Stimulated activated CD8-positive, alpha-beta memory T cell treated with anti-CD3 and anti-CD28 coated beads, Interleukin-12 subunit alpha, Interleukin-12 subunit beta, amount 100 ng/mL, for 24 hours (primary cell): ENCODE measurements around the gene RHOG.
A peak's percentile ranks its signal among the peaks of the same experiment; 100 is the strongest.

Experiments used
- DNase-seq: peaks from one replicate; pipeline ENCODE4 v3.0.0-alpha.2; 2020; ENCODE audit errors: extremely low read depth

Gene RHOG

DNA sequence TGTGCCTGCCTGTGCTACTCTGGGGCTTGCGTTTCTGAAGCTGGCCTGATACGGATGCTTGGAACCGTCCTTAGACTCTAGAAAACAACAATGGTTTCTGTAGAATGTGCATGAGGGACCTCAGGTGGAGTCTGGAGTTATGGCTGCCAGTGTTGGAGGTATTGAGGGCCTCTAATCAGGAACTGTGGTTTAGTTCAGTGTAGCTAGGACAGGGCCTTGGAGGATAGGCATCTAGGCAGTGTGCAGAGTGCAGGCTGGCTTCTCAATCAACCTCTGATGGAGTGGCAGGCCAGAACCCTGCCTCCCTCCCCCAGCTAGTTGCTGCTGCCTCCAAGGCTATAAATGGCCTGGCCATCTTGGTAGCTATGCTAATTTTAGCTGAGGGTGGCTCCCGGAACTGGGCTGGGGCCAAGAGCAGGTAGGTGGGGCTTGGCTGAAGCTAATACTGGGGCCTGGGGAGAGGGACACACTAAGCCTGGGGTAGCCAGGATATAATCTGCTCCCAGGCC lies 18.7 kb upstream of the RHOG start:
- no peak for DNase-seq

DNA sequence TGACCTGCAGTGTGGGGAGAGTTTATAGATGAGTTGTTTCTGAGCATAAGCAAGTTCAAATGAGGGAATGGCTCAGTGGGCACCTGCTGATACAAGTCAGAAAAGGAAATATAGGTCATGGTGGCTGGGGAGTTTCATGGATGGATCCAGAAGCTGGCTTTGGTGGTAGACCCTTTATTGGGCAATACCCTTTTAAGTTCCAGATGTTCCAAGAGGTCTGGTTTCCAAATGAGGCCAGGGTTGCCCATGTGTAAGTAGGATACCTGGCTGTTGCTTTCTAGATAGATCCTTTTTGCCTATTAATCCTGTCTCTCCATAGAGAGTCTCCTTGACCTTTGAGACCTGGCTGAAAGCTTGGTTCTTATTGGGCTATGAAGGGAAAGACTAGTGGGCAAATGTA lies 16.9 kb upstream of the RHOG start:
- no peak for DNase-seq

DNA sequence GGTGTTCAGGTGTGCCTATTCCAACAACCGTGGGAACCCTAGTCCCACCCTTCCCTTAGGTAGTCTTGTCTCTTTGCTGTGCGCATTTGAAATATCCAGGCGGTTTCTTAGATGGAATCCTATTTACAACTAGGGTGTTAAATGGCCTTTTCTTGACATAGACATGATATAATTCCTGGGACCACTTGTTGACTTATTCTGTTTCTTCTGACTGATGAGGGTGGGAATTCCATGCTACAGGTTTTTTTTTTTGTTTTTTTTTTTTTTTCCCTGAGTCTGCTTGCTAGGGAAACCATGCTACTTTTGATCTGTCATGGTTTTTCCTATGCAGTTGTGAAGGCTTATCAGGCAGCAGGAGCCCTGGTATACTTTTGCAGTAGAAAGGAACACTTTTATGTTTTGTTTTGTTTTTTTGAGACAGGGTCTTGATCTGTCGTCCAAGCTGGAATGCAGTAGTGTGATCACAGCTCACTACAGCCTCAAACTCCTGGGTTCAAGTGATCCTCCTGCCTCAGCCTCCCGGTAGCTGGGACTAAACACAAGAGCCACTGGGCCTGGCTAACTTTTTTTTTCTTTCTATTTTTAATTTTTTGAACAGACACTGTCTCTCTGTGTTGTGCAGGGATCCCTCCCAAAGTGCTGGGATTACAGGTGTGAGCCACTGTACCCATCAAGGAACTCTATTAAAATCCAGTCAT lies 16.2 kb upstream of the RHOG start:
- no peak for DNase-seq

DNA sequence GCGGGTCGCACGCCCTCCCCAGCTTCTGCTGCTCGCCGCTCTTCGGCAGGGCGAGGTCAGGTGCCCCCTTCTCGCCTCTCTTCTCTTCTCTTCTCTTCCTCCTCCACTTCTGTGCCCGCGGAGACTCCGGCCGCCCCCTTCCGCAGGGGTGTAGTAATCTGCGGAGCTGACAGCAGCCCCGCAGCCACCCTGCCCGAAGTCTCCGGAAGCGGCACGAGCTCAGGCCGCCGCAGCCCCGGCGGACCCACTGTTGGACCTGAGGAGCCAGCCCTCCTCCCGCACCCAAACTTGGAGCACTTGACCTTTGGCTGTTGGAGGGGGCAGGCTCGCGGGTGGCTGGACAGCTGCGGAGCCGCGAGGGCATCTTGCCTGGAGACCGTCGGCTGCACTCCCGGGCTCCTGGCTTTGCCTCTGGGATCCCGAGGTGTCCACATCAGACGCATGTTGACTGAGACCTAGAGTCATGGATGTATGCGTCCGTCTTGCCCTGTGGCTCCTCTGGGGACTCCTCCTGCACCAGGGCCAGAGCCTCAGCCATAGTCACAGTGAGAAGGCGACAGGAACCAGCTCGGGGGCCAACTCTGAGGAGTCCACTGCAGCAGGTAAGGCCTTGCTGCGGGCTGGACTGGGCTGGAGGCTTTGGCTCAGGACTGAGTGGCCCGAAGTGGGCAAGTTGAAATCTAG lies 15.2 kb upstream of the RHOG start:
- DNase-seq = no peak

DNA sequence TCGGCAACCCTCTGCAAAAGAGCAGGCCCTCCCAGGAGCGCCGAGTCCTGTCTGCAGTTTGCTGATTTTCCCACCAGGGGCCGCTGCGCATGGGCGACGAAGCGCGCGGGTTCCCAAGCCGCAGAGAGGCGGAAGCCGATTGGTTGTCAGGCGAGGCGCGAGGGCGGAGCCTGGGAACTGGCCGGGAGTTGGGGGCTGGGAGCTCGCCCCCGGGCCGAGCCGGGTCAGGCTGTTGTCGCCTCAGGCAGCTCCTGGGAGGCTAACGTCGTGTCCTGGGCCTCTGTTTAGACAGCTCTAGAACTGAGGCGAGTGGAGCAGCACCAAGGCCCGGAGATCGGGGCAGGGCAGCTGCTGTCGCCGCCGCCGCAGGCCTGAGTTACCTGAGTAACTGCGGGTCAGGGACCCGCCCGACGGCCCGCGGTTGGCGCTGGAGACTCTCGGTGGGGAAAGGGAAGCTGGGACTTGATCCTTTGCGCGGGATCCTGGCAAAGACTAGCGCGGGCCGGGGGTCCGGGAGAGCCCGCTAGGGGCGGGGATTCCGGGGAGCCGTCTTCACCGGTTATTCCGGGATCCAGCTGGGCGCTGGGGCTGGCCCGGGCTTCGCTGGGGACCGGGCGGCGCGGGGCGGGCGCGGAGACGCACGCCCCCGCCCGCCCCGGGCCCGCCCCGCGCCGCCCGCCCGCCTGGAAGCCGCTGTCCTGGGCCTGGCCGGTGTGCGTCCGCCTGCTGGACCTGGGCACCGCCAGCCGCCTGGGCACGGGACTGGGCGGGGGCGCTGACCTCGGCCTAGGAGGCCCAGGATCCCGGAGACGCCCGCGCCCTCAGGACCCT lies 14.4 kb upstream of the RHOG start, which contains the start of gene STIM1:
Gene STIM1, plus strand, starts transcription at position 688 of the 831 bp plus-strand sequence. CDS start 607 bp downstream, outside the sequence.
- peak; percentile 90 for DNase-seq

DNA sequence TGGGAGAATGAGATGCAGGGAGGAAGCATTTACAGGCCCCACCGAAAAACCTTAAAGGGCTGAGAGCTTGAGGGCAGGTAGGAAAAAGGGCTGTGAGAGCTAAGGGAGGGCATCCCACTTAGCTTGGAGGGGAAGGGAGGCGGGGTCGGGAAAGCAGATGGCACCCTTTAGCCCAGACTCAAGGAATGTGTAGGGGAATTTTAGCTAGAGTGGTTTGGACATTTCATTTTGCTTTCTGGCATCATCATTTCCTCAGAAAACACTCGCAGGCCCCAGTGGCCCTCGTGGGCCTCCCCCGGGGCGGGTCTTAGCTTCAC lies 13.9 kb upstream of the RHOG start:
- no peak for DNase-seq

DNA sequence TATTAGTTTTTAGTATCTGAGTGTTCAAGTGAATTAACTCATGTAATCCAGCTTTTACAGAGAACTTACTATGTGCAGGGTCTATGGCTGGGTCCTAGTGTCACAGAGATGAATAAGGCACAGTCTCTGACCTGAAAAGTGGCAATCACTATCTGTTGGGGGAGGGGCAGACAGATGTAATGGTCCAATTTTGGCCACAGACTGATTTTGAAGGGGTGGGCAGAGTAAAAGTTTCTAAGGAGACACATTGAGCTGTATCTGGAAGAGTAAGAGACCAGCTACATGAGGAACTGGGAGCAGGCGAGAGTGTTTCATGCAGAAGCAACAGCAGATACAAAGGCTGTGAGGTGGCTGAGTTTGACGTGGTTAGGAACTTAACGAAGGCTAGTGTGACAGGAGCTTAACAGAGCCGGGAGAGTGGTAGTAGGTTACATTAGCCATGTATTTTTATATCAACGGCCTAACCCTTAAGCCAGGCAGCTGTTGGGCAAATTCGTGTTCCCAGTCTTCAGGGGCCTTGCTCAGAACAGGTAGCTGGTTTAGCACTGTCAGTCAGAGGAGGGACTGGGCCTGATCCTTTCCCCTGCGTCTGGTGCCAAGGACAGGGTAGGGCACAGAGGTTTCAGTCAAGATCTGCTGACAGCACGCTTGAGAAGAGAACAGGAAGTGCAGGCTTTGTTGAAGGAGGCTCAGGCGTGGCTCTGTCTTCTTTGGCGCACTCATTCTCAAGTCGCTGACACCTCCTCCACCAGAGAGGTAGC lies 13.3 kb upstream of the RHOG start:
- DNase-seq = no peak

DNA sequence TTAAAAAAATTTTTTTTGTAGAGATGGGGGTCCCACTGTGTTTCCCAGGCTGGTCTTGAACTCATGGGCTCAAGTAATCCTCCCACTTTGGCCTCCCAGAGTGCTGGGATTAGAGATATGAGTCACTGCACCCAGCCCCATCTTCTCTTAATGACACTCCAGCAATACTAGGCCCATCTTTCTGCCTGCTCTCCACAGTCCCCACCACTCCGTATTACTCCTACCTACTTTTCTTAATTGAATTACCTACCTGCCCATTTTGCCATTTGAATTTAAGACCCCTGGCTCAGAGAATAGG lies 12.7 kb upstream of the RHOG start:
- DNase-seq = no peak

DNA sequence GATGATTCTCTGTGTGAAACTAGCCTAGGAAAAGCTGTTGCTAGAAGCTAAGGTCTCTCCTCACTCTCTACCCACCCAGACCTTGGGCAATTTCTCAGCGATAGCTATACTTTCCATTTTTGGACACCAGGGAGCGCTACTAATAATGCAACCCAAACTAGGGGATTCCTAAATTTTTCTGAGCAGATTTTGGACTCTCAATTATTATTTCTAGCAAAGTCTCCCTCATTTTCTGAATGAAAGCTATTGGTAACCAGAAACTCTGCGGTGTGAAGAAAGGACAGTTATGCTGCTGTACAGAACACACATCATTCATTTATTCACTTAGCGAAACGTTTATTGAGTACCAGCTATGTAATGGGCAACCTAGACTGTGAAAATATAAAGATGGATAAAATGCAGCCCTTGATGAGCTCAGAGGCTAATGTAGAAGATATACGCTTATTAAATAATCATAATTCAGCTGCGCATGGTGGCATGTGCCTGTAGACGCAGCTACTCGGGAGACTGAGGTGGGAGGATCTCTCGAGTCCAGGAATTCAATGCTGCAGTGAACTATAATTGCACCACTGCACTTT lies 8.6 kb upstream of the RHOG start:
- no peak for DNase-seq

DNA sequence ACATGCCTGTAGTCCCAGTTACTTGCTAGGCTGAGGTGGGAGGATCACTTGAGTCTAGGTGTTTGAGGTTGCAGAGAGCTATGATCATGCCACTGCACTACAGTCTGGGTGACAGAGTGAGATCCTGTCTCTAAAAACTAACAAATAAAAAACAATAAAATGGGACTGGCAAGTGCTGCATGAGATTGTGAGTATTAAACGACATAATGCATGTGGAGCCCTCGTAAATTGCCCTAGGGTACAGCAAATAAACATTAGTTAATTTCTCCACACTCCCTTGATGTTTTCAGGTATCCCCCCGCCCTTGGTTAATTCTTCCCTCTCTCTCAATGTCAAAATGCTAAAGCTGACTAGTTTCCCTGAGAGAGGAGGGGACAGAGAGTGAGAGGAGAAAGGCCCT lies 4.9 kb upstream of the RHOG start:
- DNase-seq = no peak

DNA sequence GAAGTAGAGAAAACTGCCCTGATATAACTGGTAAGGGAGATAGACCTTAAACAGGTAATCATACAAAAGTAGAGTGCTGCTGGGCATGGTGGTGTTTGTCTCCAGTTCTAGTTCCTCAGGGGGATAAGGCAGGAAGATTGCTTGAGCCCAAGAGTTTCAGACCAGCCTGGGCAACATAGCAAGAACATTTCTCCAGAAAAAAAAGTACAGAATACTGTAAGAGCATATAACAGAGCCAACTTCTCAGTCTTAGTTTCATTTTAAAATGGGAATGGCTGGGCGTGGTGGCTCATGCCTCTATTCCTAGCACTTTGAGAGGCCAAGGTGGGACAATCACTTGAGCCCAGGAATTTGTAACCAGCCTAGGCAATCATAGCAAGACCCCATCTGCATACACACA lies 4.5 kb upstream of the RHOG start:
- DNase-seq = no peak

DNA sequence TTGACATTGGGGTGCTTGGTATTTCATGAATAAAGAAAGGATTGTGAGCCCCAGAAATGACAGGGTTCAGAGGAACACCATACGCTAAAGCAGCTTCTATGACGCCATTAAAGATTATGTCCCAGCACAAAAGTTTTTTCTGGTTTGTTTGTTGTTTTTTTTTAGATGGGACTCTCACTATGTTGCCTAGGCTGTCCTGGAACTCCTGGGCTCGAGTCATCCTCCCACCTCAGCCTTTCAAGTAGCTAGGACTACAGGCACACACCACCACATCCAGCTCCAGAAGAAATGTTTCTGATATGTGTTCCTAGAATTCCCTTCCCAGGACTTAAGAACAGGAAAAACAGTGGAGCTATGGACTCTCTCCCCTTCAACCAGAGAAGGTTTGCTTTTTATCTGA lies 2.6 kb upstream of the RHOG start:
- no peak for DNase-seq

DNA sequence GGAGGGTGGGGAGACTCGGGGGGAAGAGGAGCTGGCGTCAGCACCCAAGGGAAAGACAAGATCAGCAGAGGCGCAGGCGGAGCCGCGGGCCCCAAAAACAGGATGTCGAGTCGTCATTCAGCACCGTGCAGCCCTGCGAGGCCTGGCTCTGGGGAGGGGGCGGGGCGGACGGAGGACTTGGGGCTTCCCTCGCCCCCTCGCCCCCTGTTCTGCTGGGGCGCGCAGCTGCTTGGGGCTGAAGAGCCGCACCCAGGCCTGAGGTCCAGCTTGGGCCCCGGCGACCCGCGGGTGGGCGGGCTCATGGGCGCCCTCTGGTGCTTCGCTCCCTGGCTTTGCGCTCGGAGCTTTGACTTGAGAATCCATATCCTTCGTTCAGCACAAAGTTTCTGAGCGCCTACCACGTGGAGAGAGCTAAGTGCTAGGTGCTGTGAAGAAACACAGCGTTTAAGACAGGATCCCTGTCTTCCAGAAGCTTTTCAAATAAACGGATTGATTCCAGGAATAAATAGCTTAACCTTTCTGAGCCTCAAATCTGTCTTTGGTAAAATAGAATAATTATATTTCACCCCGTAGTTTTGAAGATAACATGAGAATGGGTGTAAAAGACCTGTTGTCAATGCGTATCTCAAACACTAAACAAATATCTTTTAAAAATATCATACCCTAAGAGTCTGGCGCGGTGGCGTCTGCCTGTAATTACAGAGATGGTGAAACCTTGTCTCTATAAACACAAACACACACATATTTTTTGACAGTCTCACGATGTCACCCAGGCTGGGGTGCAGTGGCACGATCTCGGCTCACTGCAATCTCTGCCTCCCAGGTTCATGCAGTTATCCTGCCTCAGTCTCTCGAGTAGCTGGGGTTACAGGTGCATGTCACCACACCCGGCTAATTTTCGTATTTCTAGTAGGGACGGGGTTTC lies 929 bp upstream of the RHOG start:
- peak; percentile 92 for DNase-seq

DNA sequence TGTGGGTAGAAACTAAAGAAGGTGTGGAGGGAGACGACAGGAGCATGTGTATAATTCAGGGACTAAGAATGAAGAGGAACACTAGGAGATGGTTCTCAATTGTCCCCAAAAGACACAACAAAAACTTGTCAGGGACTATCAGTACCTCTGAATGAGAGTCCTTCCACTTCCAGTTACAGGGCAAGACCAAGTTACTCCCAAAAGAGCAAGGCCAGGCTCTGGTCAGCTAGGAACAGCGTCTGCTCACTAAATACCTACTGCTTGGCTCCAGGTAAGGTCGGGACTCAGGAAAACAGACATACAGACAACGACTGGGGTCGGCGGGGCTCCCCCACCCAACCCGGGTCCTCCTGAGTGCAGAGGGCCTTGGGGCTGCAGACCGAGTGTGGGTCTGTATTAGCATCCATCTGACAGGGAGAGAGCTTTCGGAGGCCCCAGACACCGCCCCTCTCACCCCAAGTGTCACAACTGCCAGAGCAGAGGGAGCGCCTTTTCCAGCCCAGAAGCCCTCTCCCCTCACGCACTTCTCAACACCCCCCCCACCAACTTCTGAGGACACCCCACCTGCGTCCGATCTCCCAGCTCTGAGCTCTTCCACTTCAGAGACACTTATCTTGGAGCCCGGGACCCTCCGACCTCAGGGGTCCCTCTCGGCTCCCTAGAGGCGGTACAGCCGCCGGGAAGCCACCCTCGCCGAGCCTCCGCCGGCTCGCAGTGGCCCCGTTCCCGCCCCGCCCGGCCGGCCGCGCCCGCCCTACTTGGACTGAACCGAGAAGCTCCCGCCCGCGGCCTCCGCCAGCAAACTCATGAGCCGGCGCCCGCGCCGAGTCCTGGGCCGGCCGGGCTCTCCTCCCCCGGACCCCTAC lies 522 bp downstream of the RHOG start:
- no peak for DNase-seq

DNA sequence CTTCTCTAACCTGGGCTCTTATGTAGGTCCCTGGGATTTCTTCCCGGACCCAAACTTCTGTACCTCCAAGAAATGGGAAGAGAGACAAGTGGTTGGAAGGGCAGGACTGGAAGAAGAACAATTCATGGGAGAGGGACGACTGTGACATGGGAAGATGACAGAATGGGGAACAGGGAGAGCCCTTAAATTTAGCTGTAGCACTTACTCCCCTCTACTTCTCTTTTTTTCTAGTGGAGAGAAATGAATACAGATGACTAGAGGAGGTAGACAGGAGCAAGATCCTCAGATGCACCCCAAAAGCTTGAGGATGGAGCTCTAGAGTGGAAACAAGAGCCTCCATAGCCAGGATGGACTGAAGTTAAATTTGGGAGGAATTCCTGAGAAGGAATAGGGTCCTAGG lies 2.3 kb downstream of the RHOG start:
- no peak for DNase-seq

DNA sequence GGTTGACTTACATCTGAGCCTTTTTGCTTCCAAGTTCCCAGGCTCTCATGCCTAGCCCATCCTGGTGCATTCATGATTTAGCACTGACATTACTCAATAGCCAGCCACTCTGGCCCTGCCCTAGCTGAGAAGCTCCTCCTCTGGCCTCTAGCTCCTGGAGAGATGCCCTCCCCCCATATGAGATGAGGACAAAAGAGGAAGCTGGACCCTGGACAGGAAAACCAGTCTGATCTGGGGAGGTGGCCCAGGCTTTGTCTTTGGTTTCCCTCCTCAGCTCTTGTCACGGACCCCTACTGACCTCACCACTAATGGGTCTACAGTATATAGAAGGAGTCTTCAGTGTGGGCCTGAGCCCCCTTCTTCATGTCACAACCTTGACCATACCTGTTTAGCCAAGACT lies 3.0 kb downstream of the RHOG start:
- DNase-seq = no peak

DNA sequence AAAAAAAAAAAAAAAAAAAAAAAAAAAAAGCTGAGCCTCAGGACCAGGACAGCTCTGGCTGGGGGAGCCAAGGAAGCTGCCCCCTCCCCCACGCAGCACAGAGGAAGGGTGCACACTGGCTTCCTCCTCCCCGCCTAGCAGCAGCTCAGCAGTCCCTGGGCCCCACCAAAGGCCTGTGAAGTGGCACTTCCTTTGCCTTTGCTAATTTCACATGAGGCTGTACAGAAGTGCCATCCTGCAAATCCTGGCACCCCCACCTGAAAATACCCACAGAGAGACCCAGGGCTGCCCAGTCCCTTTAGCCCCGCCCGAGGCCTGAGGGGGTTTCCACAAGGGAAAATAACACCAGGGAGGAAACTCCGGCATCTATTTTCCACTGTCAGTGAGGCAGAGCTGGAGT lies 3.9 kb downstream of the RHOG start:
- DNase-seq = no peak

DNA sequence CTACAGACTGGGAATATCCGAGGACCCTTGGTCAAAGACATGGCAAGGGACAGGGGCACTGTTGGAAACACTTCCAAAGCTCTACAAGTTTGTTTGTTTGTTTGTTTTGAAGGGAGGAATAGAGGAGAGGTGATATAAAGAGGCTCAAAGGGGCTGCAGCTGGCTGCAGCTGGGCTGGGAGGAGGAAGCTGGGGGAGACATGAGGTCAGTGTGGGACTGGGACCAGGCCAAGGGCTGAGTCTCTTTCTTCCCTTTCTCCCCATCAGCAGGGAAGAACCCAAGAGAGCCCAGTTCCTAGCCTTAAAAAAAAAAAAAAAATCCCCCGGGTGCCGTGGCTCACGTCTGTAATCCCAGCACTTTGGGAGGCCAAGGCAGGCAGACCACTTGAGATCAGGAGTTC lies 5.0 kb downstream of the RHOG start:
- DNase-seq = no peak

DNA sequence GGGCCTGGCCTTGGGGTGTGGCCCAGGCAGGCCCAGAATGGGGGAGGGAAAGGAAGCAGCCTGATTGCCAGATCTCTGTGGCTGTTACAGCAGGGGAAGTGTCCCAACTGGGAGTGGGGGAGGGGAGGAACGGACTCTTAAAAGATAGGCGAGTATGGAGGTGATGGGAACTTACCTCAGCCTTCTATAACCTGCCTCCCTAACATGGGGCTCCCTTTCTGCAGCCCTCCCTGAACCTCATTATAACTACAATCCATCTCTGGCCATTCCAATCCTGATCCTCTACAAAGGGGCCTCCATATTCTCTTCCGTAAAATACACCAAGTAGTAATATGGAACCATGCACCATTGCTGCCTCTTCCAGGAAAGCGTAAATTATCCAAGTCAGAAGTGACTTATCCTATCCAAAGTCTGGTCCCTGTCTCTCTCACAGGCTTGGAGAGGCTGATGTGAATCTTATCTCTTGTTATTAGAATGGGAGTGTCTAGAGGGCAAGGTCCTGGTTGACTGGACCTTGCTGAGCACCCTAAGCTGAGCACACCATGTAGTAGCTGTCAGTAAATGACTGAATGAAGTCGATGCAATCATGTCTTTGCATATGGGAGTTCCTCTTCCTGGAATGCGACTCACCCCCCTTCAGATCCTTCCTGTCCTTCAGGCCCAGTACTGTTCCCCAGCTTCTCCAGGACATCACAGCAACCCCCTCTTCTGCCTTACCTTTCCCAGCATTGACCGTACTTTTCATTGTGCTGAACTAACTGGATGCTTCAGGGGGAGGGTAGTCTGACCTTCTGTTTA lies 5.9 kb downstream of the RHOG start:
- no peak for DNase-seq
